ENCODE data around the gene NRXN3. TPM values are rescaled to one million over a fixed set of nuclear protein-coding genes. Genes with fewer than 3 reads are reported as not detected.

Gene NRXN3
- total RNA-seq, 2 experiments from 2014 or later = not detected

- Histone ChIP-seq H3K9me2 (ENCODE audit: insufficient read depth, low read length) (no peaks in the 10 kb centered on the region), H3K27ac (ENCODE audit: low read depth, low read length, poor library complexity, severe bottlenecking) (no peak overlapping the region), H3K9me3 (ENCODE audit: low read length) (no peaks in the 10 kb centered on the region), H2AFZ (ENCODE audit: low read length) (no peak overlapping the region), H3K4me1 (ENCODE audit: insufficient read depth, low read length, poor library complexity, severe bottlenecking) (no peaks in the 10 kb centered on the region), H3K4me3 (ENCODE audit: low read depth, low read length, poor library complexity, severe bottlenecking) (no peak overlapping the region), H4K20me1 (ENCODE audit: insufficient read depth, low read length) (no peaks in the 10 kb centered on the region), H3K36me3 (ENCODE audit: insufficient read depth, low read length) (no peaks in the 10 kb centered on the region), H3K79me2 (ENCODE audit: insufficient read depth, low read depth, low read length) (no peaks in the 10 kb centered on the region), H3K4me2 (ENCODE audit: low read length) (no peak overlapping the region)
- ChIA-PET POLR2A (no interaction called here), CTCF (ENCODE audit: unreplicated experiment) (no interaction called here)
- intact Hi-C loops (cut with micrococcal nuclease; ENCODE audit: unreplicated experiment) = no loop called here
- no peak for DNase-seq (ENCODE audit: low spot score)
- no TSS peak for BruUV-seq (replicated peaks)
- TF ChIP-seq EZH2phosphoT487 (IDR thresholded peaks at IDR 0.05; ENCODE audit: borderline replicate concordance, low read depth, low read length) = no peak
- no peak for TF ChIP-seq CTCF (conservative IDR thresholded peaks at IDR 0.05; ENCODE audit: low read length)
Observed at GRCh38 chr14:78298298-78298697, 128.1 kb downstream of the NRXN3 start.

- no peak overlapping the region for H3K27ac ChIP-seq (ENCODE audit: low read depth, low read length, poor library complexity, severe bottlenecking)
- ChIA-PET POLR2A (no interaction called here), CTCF (ENCODE audit: unreplicated experiment) (no interaction called here)
- H3K36me3 ChIP-seq (ENCODE audit: insufficient read depth, low read length) = no peaks in the 10 kb centered on the region
- H4K20me1 ChIP-seq (ENCODE audit: insufficient read depth, low read length) = no peaks in the 10 kb centered on the region
- no peak for DNase-seq (ENCODE audit: low spot score)
- H3K9me2 ChIP-seq (ENCODE audit: insufficient read depth, low read length) = no peaks in the 10 kb centered on the region
- no peak overlapping the region for H2AFZ ChIP-seq (ENCODE audit: low read length)
- no peak overlapping the region for H3K4me2 ChIP-seq (ENCODE audit: low read length)
- no peaks in the 10 kb centered on the region for H3K79me2 ChIP-seq (ENCODE audit: insufficient read depth, low read depth, low read length)
- BruUV-seq (replicated peaks) = no TSS peak
- no peaks in the 10 kb centered on the region for H3K9me3 ChIP-seq (ENCODE audit: low read length)
- TF ChIP-seq EZH2phosphoT487 (IDR thresholded peaks at IDR 0.05; ENCODE audit: borderline replicate concordance, low read depth, low read length) = no peak
- no peak for TF ChIP-seq CTCF (conservative IDR thresholded peaks at IDR 0.05; ENCODE audit: low read length)
- no peaks in the 10 kb centered on the region for H3K4me1 ChIP-seq (ENCODE audit: insufficient read depth, low read length, poor library complexity, severe bottlenecking)
- H3K4me3 ChIP-seq (ENCODE audit: low read depth, low read length, poor library complexity, severe bottlenecking) = no peak overlapping the region
- intact Hi-C loops (cut with micrococcal nuclease; ENCODE audit: unreplicated experiment) = no loop called here
Observed at GRCh38 chr14:78302841-78303240, 132.7 kb downstream of the NRXN3 start.

- H3K4me3 ChIP-seq (ENCODE audit: low read depth, low read length, poor library complexity, severe bottlenecking) = no peak overlapping the region
- DNase-seq (ENCODE audit: low spot score) = no peak
- no peaks in the 10 kb centered on the region for H4K20me1 ChIP-seq (ENCODE audit: insufficient read depth, low read length)
- no peak for TF ChIP-seq EZH2phosphoT487 (IDR thresholded peaks at IDR 0.05; ENCODE audit: borderline replicate concordance, low read depth, low read length)
- TF ChIP-seq CTCF (conservative IDR thresholded peaks at IDR 0.05; ENCODE audit: low read length) = no peak
- POLR2A ChIA-PET = interaction anchor here (0.7 kb wide), 1 partner anchor 22 kb away, joined by 3 read pairs; no protein-coding TSS in a partner anchor
- no peaks in the 10 kb centered on the region for H3K4me1 ChIP-seq (ENCODE audit: insufficient read depth, low read length, poor library complexity, severe bottlenecking)
- no peaks in the 10 kb centered on the region for H3K36me3 ChIP-seq (ENCODE audit: insufficient read depth, low read length)
- H2AFZ ChIP-seq (ENCODE audit: low read length) = no peak overlapping the region
- H3K9me3 ChIP-seq (ENCODE audit: low read length) = no peaks in the 10 kb centered on the region
- BruUV-seq (replicated peaks) = no TSS peak
- H3K9me2 ChIP-seq (ENCODE audit: insufficient read depth, low read length) = no peaks in the 10 kb centered on the region
- no peak overlapping the region for H3K27ac ChIP-seq (ENCODE audit: low read depth, low read length, poor library complexity, severe bottlenecking)
- CTCF ChIA-PET (ENCODE audit: unreplicated experiment) = no interaction called here
- no peak overlapping the region for H3K4me2 ChIP-seq (ENCODE audit: low read length)
- H3K79me2 ChIP-seq (ENCODE audit: insufficient read depth, low read depth, low read length) = no peaks in the 10 kb centered on the region
- intact Hi-C loops (cut with micrococcal nuclease; ENCODE audit: unreplicated experiment) = no loop called here
Observed at GRCh38 chr14:78307671-78308070, 137.5 kb downstream of the NRXN3 start.
